OCI-LY7 (cell line): ENCODE measurements around the gene LIN28B. TPM values are rescaled to one million over a fixed set of nuclear protein-coding genes. Genes with fewer than 3 reads are reported as not detected.

Experiments
- BruUV-seq: library from RNA; stranded (reverse); fragments of 400-500 nt; replicated peaks from 2 replicates; lab custom pipeline; 2021; lab: Mats Ljungman, UMichigan
- CTCF ChIA-PET: fragments of 300-600 bp; sonication (Branson Sonifier 250); formaldehyde crosslinking; loops from one replicate; lab custom pipeline; 2022; ENCODE audit warnings: antibody characterized with exemption; ENCODE audit not compliant: unreplicated experiment; lab: Charles Lee
- POLR2A ChIA-PET: fragments of 300-600 bp; sonication (Branson Sonifier 250); formaldehyde crosslinking; loops from one replicate; lab custom pipeline; 2022; ENCODE audit warnings: antibody characterized with exemption; lab: Charles Lee
- DNase-seq: peaks from one replicate; pipeline ENCODE4 v3.0.0-alpha.2; 2015; ENCODE audit warnings: low spot score
- H2AFZ ChIP-seq: fragments of 200-600 bp; sonication (generic), shearing (Covaris generic); 2 replicates; pipeline ENCODE4 v1.6.1; 2014; ENCODE audit warnings: mild to moderate bottlenecking, antibody characterized with exemption, low read length, moderate library complexity
- H3K27ac ChIP-seq: fragments of 200-600 bp; sonication (generic); 2 replicates; pipeline ENCODE4 v1.5.1; 2014; ENCODE audit warnings: mixed run types, low read depth, mild to moderate bottlenecking, moderate library complexity, low read length, inconsistent platforms; ENCODE audit not compliant: poor library complexity, severe bottlenecking
- H3K36me3 ChIP-seq: fragments of 200-600 bp; sonication (generic); 2 replicates; pipeline ENCODE4 v1.6.1; 2014; ENCODE audit warnings: mild to moderate bottlenecking, antibody characterized with exemption, low read length, moderate library complexity, mixed read lengths; ENCODE audit not compliant: insufficient read depth
- H3K4me1 ChIP-seq: fragments of 200-600 bp; sonication (generic); 2 replicates; pipeline ENCODE4 v1.5.1; 2014; ENCODE audit warnings: mild to moderate bottlenecking, low read length; ENCODE audit not compliant: insufficient read depth, poor library complexity, severe bottlenecking
- H3K4me2 ChIP-seq: fragments of 200-600 bp; sonication (generic); 2 replicates; pipeline ENCODE4 v1.6.1; 2014; ENCODE audit warnings: mild to moderate bottlenecking, low read length
- H3K4me3 ChIP-seq: fragments of 200-600 bp; sonication (generic); 2 replicates; pipeline ENCODE4 v1.5.1; 2014; ENCODE audit warnings: mild to moderate bottlenecking, low read depth, low read length; ENCODE audit not compliant: poor library complexity, severe bottlenecking
- H3K79me2 ChIP-seq: fragments of 200-600 bp; sonication (generic); 2 replicates; pipeline ENCODE4 v1.6.1; 2016; ENCODE audit warnings: low read depth, mild to moderate bottlenecking, low read length, moderate library complexity, mixed read lengths; ENCODE audit not compliant: insufficient read depth
- H3K9me2 ChIP-seq: fragments of 200-600 bp; sonication (generic); 2 replicates; pipeline ENCODE4 v1.6.1; 2016; ENCODE audit warnings: mild to moderate bottlenecking, low read length, mixed read lengths; ENCODE audit not compliant: insufficient read depth
- H3K9me3 ChIP-seq: fragments of 200-600 bp; sonication (generic); 2 replicates; pipeline ENCODE4 v1.6.1; 2014; ENCODE audit warnings: mild to moderate bottlenecking, mixed run types, low read length, mixed read lengths
- H4K20me1 ChIP-seq: fragments of 200-600 bp; sonication (generic); 2 replicates; pipeline ENCODE4 v1.6.1; 2014; ENCODE audit warnings: mild to moderate bottlenecking, antibody characterized with exemption, low read length, moderate library complexity, mixed read lengths; ENCODE audit not compliant: insufficient read depth
- CTCF ChIP-seq: fragments of 200-600 bp; sonication (generic); conservative IDR thresholded peaks from 2 replicates; pipeline ENCODE4 v1.5.1; 2014; ENCODE audit warnings: mild to moderate bottlenecking, antibody characterized with exemption, low read length, moderate library complexity, mixed read lengths
- EZH2phosphoT487 ChIP-seq: fragments of 200-600 bp; sonication (generic); IDR thresholded peaks from 2 replicates; pipeline ENCODE4 v1.6.1; 2018; ENCODE audit warnings: low read depth, borderline replicate concordance, mild to moderate bottlenecking, mixed run types, antibody characterized with exemption, low read length, moderate library complexity, mixed read lengths
- intact Hi-C: fragments of 100-400 bp; cut with micrococcal nuclease; formaldehyde crosslinking; loops from one replicate; pipeline ENCODE4 v1.10.0; 2022; ENCODE audit not compliant: unreplicated experiment
- total RNA-seq, 2 experiments: library from RNA; depleted of rRNA in 1 of 2; stranded (reverse); fragments of >200 nt in 1 of 2; shearing (Covaris generic) in 1 of 2; gene quantifications; 2 replicates each; pipeline ENCODE4 v1.2.3, GENCODE V29; 2014 to 2022

LIN28B gene
- total RNA-seq, 2 experiments from 2014 or later, result not detected

GRCh38 chr6:104929353-104929752 lies 27.6 kb upstream of the LIN28B start:
- POLR2A ChIA-PET, result no interaction called here
- Histone ChIP-seq H3K4me2 (no peak overlapping the region), H2AFZ (no peak overlapping the region), H3K9me2 (no peaks in the 10 kb centered on the region), H3K36me3 (no peaks in the 10 kb centered on the region), H4K20me1 (no peaks in the 10 kb centered on the region), H3K4me3 (no peak overlapping the region), H3K27ac (no peak overlapping the region), H3K79me2 (no peaks in the 10 kb centered on the region), H3K9me3 (no peaks in the 10 kb centered on the region), H3K4me1 (no peaks in the 10 kb centered on the region)
- CTCF ChIA-PET, result no interaction called here
- DNase-seq, result no peak
- no TSS peak for BruUV-seq
- no peak for TF ChIP-seq CTCF
- no peak for TF ChIP-seq EZH2phosphoT487
- intact Hi-C loops, result no loop called here

GRCh38 chr6:104930939-104931338 lies 26.0 kb upstream of the LIN28B start:
- no peaks in the 10 kb centered on the region for H3K9me2 ChIP-seq
- H3K79me2 ChIP-seq, result no peaks in the 10 kb centered on the region
- DNase-seq, result no peak
- H3K27ac ChIP-seq, result no peak overlapping the region
- H4K20me1 ChIP-seq, result no peaks in the 10 kb centered on the region
- no peaks in the 10 kb centered on the region for H3K36me3 ChIP-seq
- no peak overlapping the region for H3K4me2 ChIP-seq
- TF ChIP-seq EZH2phosphoT487, result no peak
- no peak for TF ChIP-seq CTCF
- H3K4me1 ChIP-seq, result no peaks in the 10 kb centered on the region
- no peaks in the 10 kb centered on the region for H3K9me3 ChIP-seq
- H3K4me3 ChIP-seq, result no peak overlapping the region
- BruUV-seq, result no TSS peak
- intact Hi-C loops, result no loop called here
- ChIA-PET POLR2A (no interaction called here), CTCF (no interaction called here)
- no peak overlapping the region for H2AFZ ChIP-seq

- no peaks in the 10 kb centered on the region for H3K9me2 ChIP-seq
- no peak for TF ChIP-seq CTCF
- no peak for TF ChIP-seq EZH2phosphoT487
- H3K4me3 ChIP-seq, result no peak overlapping the region
- ChIA-PET CTCF (no interaction called here), POLR2A (no interaction called here)
- H3K36me3 ChIP-seq, result no peaks in the 10 kb centered on the region
- no TSS peak for BruUV-seq
- H2AFZ ChIP-seq, result no peak overlapping the region
- H3K27ac ChIP-seq, result no peak overlapping the region
- H3K79me2 ChIP-seq, result no peaks in the 10 kb centered on the region
- no peaks in the 10 kb centered on the region for H3K4me1 ChIP-seq
- no peaks in the 10 kb centered on the region for H4K20me1 ChIP-seq
- no peaks in the 10 kb centered on the region for H3K9me3 ChIP-seq
- no peak for DNase-seq
- no peak overlapping the region for H3K4me2 ChIP-seq
- intact Hi-C loops, result no loop called here
Observed at GRCh38 chr6:104936766-104937535, 20.0 kb upstream of the LIN28B start.
